ENCODE results near the gene SFI1.

SFI1 gene

GRCh38 chr22:31619611-31620300 lies 123.4 kb downstream of the SFI1 start:
- no peak for DNase-seq

GRCh38 chr22:31620756-31621480 lies 124.6 kb downstream of the SFI1 start:
- DNase-seq: no peak

GRCh38 chr22:31621507-31622124 lies 125.3 kb downstream of the SFI1 start:
- DNase-seq: no peak

- DNase-seq: no peak
These were observed 126.6 kb downstream of the SFI1 start for GRCh38 chr22:31622980-31623379.

GRCh38 chr22:31623592-31624304 lies 127.4 kb downstream of the SFI1 start:
- DNase-seq: peak in 2 of 14 donors; percentile 11 to 65

- peak in 2 of 14 donors; percentile 45 to 67 for DNase-seq
These were observed 128.9 kb downstream of the SFI1 start for GRCh38 chr22:31625257-31625640.

- peak in 12 of 14 donors; percentile 27 to 94 (median 48) for DNase-seq
These were observed 129.5 kb downstream of the SFI1 start for GRCh38 chr22:31625661-31626426.

GRCh38 chr22:31626427-31627150 lies 130.3 kb downstream of the SFI1 start:
- peak in 2 of 14 donors; percentile 77 to 96 for DNase-seq

- DNase-seq: peak in 1 of 14 donors; percentile 27
These were observed 130.9 kb downstream of the SFI1 start for GRCh38 chr22:31627223-31627731.

- DNase-seq: no peak
These were observed 132.0 kb downstream of the SFI1 start for GRCh38 chr22:31628362-31628761.

GRCh38 chr22:31628969-31629708 lies 132.8 kb downstream of the SFI1 start:
- no peak for DNase-seq

- DNase-seq: no peak
These were observed 133.4 kb downstream of the SFI1 start for GRCh38 chr22:31629741-31630184.

- DNase-seq: peak in 12 of 14 donors; percentile 55 to 92 (median 72)
These were observed 134.3 kb downstream of the SFI1 start for GRCh38 chr22:31630331-31631329.

- DNase-seq: no peak
These were observed 135.1 kb downstream of the SFI1 start for GRCh38 chr22:31631436-31631835.

- DNase-seq: no peak
These were observed 139.4 kb downstream of the SFI1 start for GRCh38 chr22:31635638-31636306.

GRCh38 chr22:31637447-31637890 lies 141.1 kb downstream of the SFI1 start:
- DNase-seq: peak in 1 of 14 donors; percentile 17

- peak in 6 of 14 donors; percentile 11 to 73 (median 32) for DNase-seq
These were observed 141.7 kb downstream of the SFI1 start for GRCh38 chr22:31637891-31638618.
